A549 (cell line): ENCODE measurements around the gene C4orf17.

Experiments used
- CBX8 ChIP-seq: fragments of 200-600 bp; sonication (generic); IDR thresholded peaks from 2 replicates; pipeline ENCODE4 v1.6.1; 2016
- CTCF ChIP-seq: fragments of >200 bp; sonication (Bioruptor Twin); formaldehyde crosslinking; IDR thresholded peaks from 3 replicates; pipeline ENCODE4 v1.5.1; 2016
- ESRRA ChIP-seq: fragments of 150-350 bp; IDR thresholded peaks from 2 replicates; pipeline ENCODE4 v1.6.1; 2014; ENCODE audit warnings: mild to moderate bottlenecking, low read length, borderline replicate concordance
- POLR2A ChIP-seq: IDR thresholded peaks from 2 replicates; pipeline ENCODE4 v1.6.1; 2012; ENCODE audit warnings: mild to moderate bottlenecking, low read length

- no peak for TF ChIP-seq POLR2A
- no peak for TF ChIP-seq CTCF
- TF ChIP-seq ESRRA: no peak
- TF ChIP-seq CBX8: no peak
Measured at GRCh38 chr4:99586322-99586721, 75.5 kb downstream of the C4orf17 start.
